Eye (tissue), 1 donor: Measurements from ENCODE around the gene BLTP2.

ENCODE experiments used
- DNase-seq: peaks from one replicate; pipeline ENCODE4 v3.0.0-alpha.2; 2015

Gene BLTP2

GRCh38 chr17:28597606-28598383 is 47.2 kb downstream of the BLTP2 start:
- peak; percentile 14 for DNase-seq
